Adrenal gland (tissue), 12 donors: ENCODE measurements around the gene ANKRD34A. TPM values are rescaled to one million over a fixed set of nuclear protein-coding genes. Genes with fewer than 3 reads are reported as not detected.

Experiments
- DNase-seq, 7 donors: peaks; one replicate each; pipeline ENCODE4 v3.0.0-alpha.2; 2019 to 2020
- H3K27ac ChIP-seq, 5 donors: fragments of 200-600 bp; sonication (generic) in 4 of 5; 1 replicate in 3 of 5; 2 replicates in 2 of 5; pipeline versions ENCODE4 v1.5.1 to v1.8.0; 2016 to 2020; ENCODE audit warnings: mild to moderate bottlenecking in 1 of 5
- H3K27me3 ChIP-seq: fragments of 200-600 bp; 2 replicates; pipeline ENCODE4 v1.8.0; 2021
- H3K36me3 ChIP-seq, 2 donors: fragments of 200-600 bp; replicated peaks in 1 of 2; 1 replicate in 1 of 2; 2 replicates in 1 of 2; pipeline versions ENCODE4 v1.5.1 to v1.8.0; 2018 to 2022
- H3K4me1 ChIP-seq, 2 donors: fragments of 200-600 bp; replicated peaks in 1 of 2; 1 replicate in 1 of 2; 2 replicates in 1 of 2; pipeline versions ENCODE4 v1.5.1 to v1.8.0; 2018 to 2021
- H3K4me3 ChIP-seq, 4 donors: fragments of 200-600 bp; sonication (generic) in 3 of 4; one replicate each; pipeline ENCODE4 v1.5.1; 2016 to 2018
- H3K9me3 ChIP-seq, 3 donors: fragments of 200-600 bp; sonication (generic) in 1 of 3; replicated peaks in 1 of 3; 1 replicate in 2 of 3; 2 replicates in 1 of 3; pipeline versions ENCODE4 v1.5.1 to v1.8.0; 2016 to 2021
- POLR2A ChIP-seq, 2 donors: fragments of 450-650 bp; IDR thresholded peaks; one replicate each; pipeline ENCODE4 v1.6.1; 2017; ENCODE audit warnings: antibody characterized with exemption in 2 of 2, mild to moderate bottlenecking in 2 of 2, moderate library complexity in 1 of 2
- WGBS, 4 donors: extraction: QIAGEN DNeasy Blood & Tissue Kit in 2 of 4; methylation state at CpG; one replicate each; pipeline versions ENCODE4 v1.1.5 to v1.1.7; 2013 to 2017; 5-methylcytosine and 5-hydroxymethylcytosine counted together
- intact Hi-C, 2 donors: fragments of 100-400 bp; cut with DNase I; formaldehyde crosslinking; loops; one replicate each; pipeline versions ENCODE4 v1.14.1 to v1.15.0; 2022 to 2023
- polyA plus RNA-seq, 3 donors: library from polyadenylated mRNA; stranded (reverse); fragments of 200-250 nt in 2 of 3; fragments of 350-450 nt in 1 of 3; fragmentation: Illumina TruSeq in 1 of 3; extraction: RNeasy Lipid Tissue Mini Kit (QIAGEN cat#74804) in 1 of 3; gene quantifications; one replicate each; pipeline ENCODE4 v1.2.3, GENCODE V29; 2013 to 2014
- total RNA-seq, 9 donors: library from RNA; depleted of rRNA in 4 of 9; stranded (reverse); fragments of >200 nt in 4 of 9; fragments of 120-200 nt in 1 of 9; fragmentation: NEBNext Ultra II Directional in 1 of 9; extraction: Animal tissue kit (Norgen Biotek cat#: 25700) in 1 of 9; gene quantifications; one replicate each; pipeline versions ENCODE4 v1.1.0 to v1.2.4, GENCODE V29; 2013 to 2023
- TF ChIP-seq, protein P1 (sequence below), 6 experiments: fragments of 450-650 bp in 4 of 6; fragments of 200-600 bp in 2 of 6; sonication (generic) in 1 of 6; IDR thresholded peaks; 1 replicate in 5 of 6; 2 replicates in 1 of 6; pipeline versions ENCODE4 v1.5.1 to v1.8.0; 2016 to 2021; ENCODE audit warnings: antibody characterized with exemption in 6 of 6, mild to moderate bottlenecking in 2 of 6, moderate library complexity in 1 of 6
- donor health status: healthy with polysubstance abuse.
- donor health status: Bipolar disorder and iron deficiency.
- donor health status: DM: yes; HTN: yes; CAD: no.
- donor health status: DM: no; HTN: no; CAD: no.
- donor health status: DM: no; HTN: no; CAD: no.
- donor health status: DM: yes; HTN: yes; CAD: no.

ANKRD34A gene
- total and polyA plus RNA-seq, 12 donors: 0.24 to 2.5 (median 0.96) TPM

DNA sequence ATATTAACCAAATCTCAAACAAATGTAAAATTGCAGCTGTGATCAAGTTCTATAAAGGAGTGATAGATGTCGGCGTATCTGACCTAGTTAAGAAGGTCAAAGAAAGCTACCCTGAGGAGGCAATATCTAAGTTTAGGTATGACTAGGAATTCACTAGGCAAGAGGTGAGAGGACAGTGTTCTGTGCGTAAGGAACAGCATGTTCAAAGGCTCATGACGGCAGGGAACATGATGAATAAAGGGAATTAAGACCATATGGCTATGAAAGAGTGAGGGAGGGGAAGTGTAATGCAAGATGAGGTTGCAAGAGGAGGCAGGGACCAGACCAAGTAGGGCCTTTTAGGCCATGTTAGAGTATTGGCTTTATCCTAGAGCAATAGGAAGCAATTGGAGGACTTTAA is 15.2 kb downstream of the ANKRD34A start:
- intact Hi-C loops: no loop called here
- Histone ChIP-seq H3K27ac (no peak overlapping the region), H3K4me1 (peaks cover 0 to 16% of the 10 kb centered on the region in 2 donors), H3K9me3 (no peaks in the 10 kb centered on the region), H3K36me3 (peaks cover 0 to 11% of the 10 kb centered on the region in 2 donors), H3K27me3 (no peaks in the 10 kb centered on the region), H3K4me3 (no peak overlapping the region)
- DNase-seq: no peak
- WGBS, 4 donors: 76 to 82% (median 79%) methylated on average over 4 of the region's 4 CpGs
- no peak for TF ChIP-seq POLR2A (IDR thresholded peaks at IDR 0.05)
- TF ChIP-seq, protein P1, sequence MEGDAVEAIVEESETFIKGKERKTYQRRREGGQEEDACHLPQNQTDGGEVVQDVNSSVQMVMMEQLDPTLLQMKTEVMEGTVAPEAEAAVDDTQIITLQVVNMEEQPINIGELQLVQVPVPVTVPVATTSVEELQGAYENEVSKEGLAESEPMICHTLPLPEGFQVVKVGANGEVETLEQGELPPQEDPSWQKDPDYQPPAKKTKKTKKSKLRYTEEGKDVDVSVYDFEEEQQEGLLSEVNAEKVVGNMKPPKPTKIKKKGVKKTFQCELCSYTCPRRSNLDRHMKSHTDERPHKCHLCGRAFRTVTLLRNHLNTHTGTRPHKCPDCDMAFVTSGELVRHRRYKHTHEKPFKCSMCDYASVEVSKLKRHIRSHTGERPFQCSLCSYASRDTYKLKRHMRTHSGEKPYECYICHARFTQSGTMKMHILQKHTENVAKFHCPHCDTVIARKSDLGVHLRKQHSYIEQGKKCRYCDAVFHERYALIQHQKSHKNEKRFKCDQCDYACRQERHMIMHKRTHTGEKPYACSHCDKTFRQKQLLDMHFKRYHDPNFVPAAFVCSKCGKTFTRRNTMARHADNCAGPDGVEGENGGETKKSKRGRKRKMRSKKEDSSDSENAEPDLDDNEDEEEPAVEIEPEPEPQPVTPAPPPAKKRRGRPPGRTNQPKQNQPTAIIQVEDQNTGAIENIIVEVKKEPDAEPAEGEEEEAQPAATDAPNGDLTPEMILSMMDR (IDR thresholded peaks at IDR 0.05): no peak

DNA sequence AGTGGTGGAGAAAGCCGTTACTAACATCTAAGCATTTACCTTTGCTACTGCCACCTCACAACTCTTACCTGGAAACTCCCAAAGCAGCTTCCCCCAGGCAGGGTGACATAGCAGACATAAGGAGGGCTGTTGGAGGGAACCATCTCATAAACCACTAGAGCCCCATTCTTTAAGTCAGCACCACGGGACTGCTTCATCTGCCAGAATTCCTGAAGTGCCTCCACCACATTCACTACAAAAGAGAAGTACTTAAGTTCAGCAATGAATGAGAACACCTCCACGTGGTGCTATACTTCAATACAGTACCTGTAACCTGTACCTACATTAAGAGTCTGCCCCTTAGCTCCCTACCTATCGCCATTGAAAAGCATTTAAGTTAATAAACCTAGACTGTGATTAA is 16.8 kb downstream of the ANKRD34A start:
- H3K27me3 ChIP-seq: no peaks in the 10 kb centered on the region
- 81 to 97% (median 87%) methylated on average over 4 of the region's 4 CpGs for WGBS, 4 donors
- no peak overlapping the region for H3K27ac ChIP-seq
- intact Hi-C loops: no loop called here
- TF ChIP-seq, protein P1 (IDR thresholded peaks at IDR 0.05): no peak
- no peak for TF ChIP-seq POLR2A (IDR thresholded peaks at IDR 0.05)
- no peak for DNase-seq
- H3K9me3 ChIP-seq: no peaks in the 10 kb centered on the region
- H3K4me3 ChIP-seq: no peak overlapping the region
- H3K4me1 ChIP-seq: peaks cover 0 to 11% of the 10 kb centered on the region in 2 donors
- H3K36me3 ChIP-seq: peaks cover 0 to 19% of the 10 kb centered on the region in 2 donors

DNA sequence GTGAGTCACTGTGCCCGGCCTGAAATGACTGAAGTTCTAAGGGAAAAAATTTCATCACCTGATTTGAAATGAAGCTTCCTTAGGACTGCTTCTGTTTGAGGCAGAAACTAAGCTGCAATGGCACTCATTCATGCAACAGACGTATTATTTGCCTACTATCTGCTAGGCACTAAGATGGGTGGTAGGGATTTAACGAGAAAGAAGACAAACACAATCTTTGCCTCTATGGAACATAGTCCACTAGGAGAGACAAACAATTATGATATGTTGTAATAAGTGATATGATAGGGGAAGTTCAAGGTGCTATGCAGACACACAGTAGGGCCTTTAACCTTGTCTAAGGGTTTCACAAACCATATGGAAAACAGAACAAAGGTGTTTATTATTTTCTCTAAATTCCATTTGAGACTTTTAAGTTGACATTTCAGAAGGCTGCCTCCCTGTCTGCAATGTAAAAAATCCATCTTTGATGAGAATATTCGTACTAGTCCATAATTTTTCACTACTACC is 17.8 kb downstream of the ANKRD34A start:
- TF ChIP-seq, protein P1 (IDR thresholded peaks at IDR 0.05): no peak
- no peak for TF ChIP-seq POLR2A (IDR thresholded peaks at IDR 0.05)
- no peaks in the 10 kb centered on the region for H3K27me3 ChIP-seq
- no peak overlapping the region for H3K27ac ChIP-seq
- WGBS, 4 donors: 79 to 95% (median 83%) methylated on average over 4 of the region's 4 CpGs
- H3K36me3 ChIP-seq: peaks cover 0 to 27% of the 10 kb centered on the region in 2 donors
- H3K9me3 ChIP-seq: no peaks in the 10 kb centered on the region
- no peak for DNase-seq
- intact Hi-C loops: no loop called here
- H3K4me1 ChIP-seq: peaks cover 0 to 7% of the 10 kb centered on the region in 2 donors
- no peak overlapping the region for H3K4me3 ChIP-seq

DNA sequence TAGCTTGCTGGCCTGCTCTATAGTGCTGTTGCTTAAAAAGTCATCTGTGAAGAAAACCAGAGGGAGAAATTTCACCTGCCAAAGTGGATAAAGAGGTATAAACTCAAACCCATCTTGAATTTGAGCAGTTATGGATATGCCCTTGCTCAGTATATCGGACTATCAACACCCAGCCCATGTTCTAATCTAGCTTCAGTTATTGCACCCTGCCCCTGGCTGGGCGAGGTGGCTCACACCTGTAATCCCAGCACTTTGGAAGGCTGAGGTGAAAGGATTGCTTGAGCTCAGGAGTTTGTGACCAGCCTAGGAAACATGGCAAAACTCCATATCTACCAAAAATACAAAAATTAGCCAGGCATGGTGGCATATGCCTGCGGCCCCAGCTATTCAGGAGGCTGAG is 19.8 kb downstream of the ANKRD34A start:
- TF ChIP-seq, protein P1 (IDR thresholded peaks at IDR 0.05): no peak
- no peak for TF ChIP-seq POLR2A (IDR thresholded peaks at IDR 0.05)
- no peak for DNase-seq
- Histone ChIP-seq H3K4me3 (no peak overlapping the region), H3K4me1 (peaks cover 0 to 5% of the 10 kb centered on the region in 2 donors), H3K36me3 (peaks cover 0 to 35% of the 10 kb centered on the region in 2 donors), H3K27me3 (no peaks in the 10 kb centered on the region), H3K27ac (no peak overlapping the region), H3K9me3 (no peaks in the 10 kb centered on the region)
- 85 to 100% (median 96%) methylated on average over 3 of the region's 3 CpGs for WGBS, 4 donors
- intact Hi-C loops: no loop called here
